HepG2 (cell line): ENCODE results near the gene CHST4. TPM values are rescaled to one million over a fixed set of nuclear protein-coding genes. Genes with fewer than 3 reads are reported as not detected.

Source experiments
- ARNT2 ChIP-seq: sonication (generic); formaldehyde crosslinking; IDR thresholded peaks from 2 replicates; pipeline ENCODE4 v1.8.0; 2022; ENCODE audit warnings: mild to moderate bottlenecking, low read depth, missing genetic modification reagents, moderate library complexity
- ERF ChIP-seq: IDR thresholded peaks from 2 replicates; pipeline ENCODE4 v1.6.1; 2018; ENCODE audit warnings: missing biosample characterization, missing genetic modification reagents
- HDAC1 ChIP-seq: sonication (generic); formaldehyde crosslinking; IDR thresholded peaks from 2 replicates; pipeline ENCODE4 v1.5.1; 2020; ENCODE audit warnings: mild to moderate bottlenecking, missing genetic modification reagents
- HNF1B ChIP-seq: sonication (generic); formaldehyde crosslinking; IDR thresholded peaks from 2 replicates; pipeline ENCODE4 v1.5.1; 2020; ENCODE audit warnings: mild to moderate bottlenecking, moderate library complexity, missing genetic modification reagents
- ISL2 ChIP-seq: sonication (generic); formaldehyde crosslinking; IDR thresholded peaks from 2 replicates; pipeline ENCODE4 v1.5.0; 2020; ENCODE audit warnings: missing genetic modification reagents
- KDM1A ChIP-seq: IDR thresholded peaks from 2 replicates; pipeline ENCODE4 v1.6.1; 2016; ENCODE audit warnings: missing compliant biosample characterization
- LCORL ChIP-seq, 2 experiments: fragments of 450-650 bp in 1 of 2; sonication (generic) in 1 of 2; formaldehyde crosslinking in 1 of 2; IDR thresholded peaks; 2 replicates each; pipeline versions ENCODE4 v1.5.0 to v1.6.1; 2017 to 2020; ENCODE audit warnings: antibody characterized with exemption in 1 of 2, missing genetic modification reagents in 1 of 2
- MED13 ChIP-seq: sonication (generic); formaldehyde crosslinking; IDR thresholded peaks from 2 replicates; pipeline ENCODE4 v1.5.0; 2020; ENCODE audit warnings: missing genetic modification reagents
- NRL ChIP-seq: sonication (generic); formaldehyde crosslinking; IDR thresholded peaks from 2 replicates; pipeline ENCODE4 v1.5.0; 2020; ENCODE audit warnings: missing genetic modification reagents, mild to moderate bottlenecking, moderate library complexity, borderline replicate concordance
- POLR2AphosphoS5 ChIP-seq: IDR thresholded peaks from 2 replicates; pipeline ENCODE4 v1.6.1; 2012; ENCODE audit warnings: low read depth, low read length
- RBM22 ChIP-seq: fragments of 200-400 bp; formaldehyde crosslinking; optimal IDR thresholded peaks from 2 replicates; pipeline ENCODE3; 2017; ENCODE audit warnings: mild to moderate bottlenecking, low read length, moderate library complexity
- SOX6 ChIP-seq, 2 experiments: fragments of 450-650 bp in 1 of 2; sonication (generic) in 1 of 2; formaldehyde crosslinking in 1 of 2; IDR thresholded peaks; 2 replicates each; pipeline versions ENCODE4 v1.4.0 to v1.6.1; 2017 to 2020; ENCODE audit warnings: antibody characterized with exemption in 1 of 2, mild to moderate bottlenecking in 1 of 2, missing genetic modification reagents in 1 of 2
- TEAD2 ChIP-seq: sonication (generic); formaldehyde crosslinking; IDR thresholded peaks from 2 replicates; pipeline ENCODE4 v1.9.0; 2021; ENCODE audit warnings: missing genetic modification reagents
- TOE1 ChIP-seq: sonication (generic); formaldehyde crosslinking; IDR thresholded peaks from 2 replicates; pipeline ENCODE4 v1.4.0; 2020; ENCODE audit warnings: mild to moderate bottlenecking, missing genetic modification reagents
- ZNF136 ChIP-seq: sonication (generic); formaldehyde crosslinking; IDR thresholded peaks from 2 replicates; pipeline ENCODE4 v1.8.1; 2022; ENCODE audit warnings: low read depth, mild to moderate bottlenecking, moderate library complexity, missing genetic modification reagents
- ZNF337 ChIP-seq: sonication (generic); formaldehyde crosslinking; IDR thresholded peaks from 2 replicates; pipeline ENCODE4 v1.5.1; 2020; ENCODE audit warnings: missing genetic modification reagents, low read depth, mild to moderate bottlenecking, borderline replicate concordance
- ZNF430 ChIP-seq: sonication (generic); formaldehyde crosslinking; IDR thresholded peaks from 2 replicates; pipeline ENCODE4 v1.9.0; 2021; ENCODE audit warnings: mild to moderate bottlenecking, missing genetic modification reagents
- ZNF484 ChIP-seq: sonication (generic); formaldehyde crosslinking; IDR thresholded peaks from 2 replicates; pipeline ENCODE4 v1.5.1; 2020; ENCODE audit warnings: mild to moderate bottlenecking, low read depth, missing genetic modification reagents, borderline replicate concordance
- ZNF615 ChIP-seq: sonication (generic); formaldehyde crosslinking; IDR thresholded peaks from 2 replicates; pipeline ENCODE4 v1.5.0; 2020; ENCODE audit warnings: mild to moderate bottlenecking, missing genetic modification reagents, borderline replicate concordance
- ZNF891 ChIP-seq: sonication (generic); formaldehyde crosslinking; IDR thresholded peaks from 2 replicates; pipeline ENCODE4 v1.5.0; 2020; ENCODE audit warnings: mild to moderate bottlenecking, missing genetic modification reagents
- polyA plus RNA-seq, 8 experiments: library from polyadenylated mRNA; depleted of rRNA in 3 of 8; stranded (reverse) in 7 of 8; unstranded in 1 of 8; fragments of >200 nt; fragmentation: Illumina TruSeq in 4 of 8; extraction: Trizol in 4 of 8; gene quantifications; 2 replicates each; pipeline versions ENCODE4 v1.2.1 to v1.2.3, GENCODE V29; 2011 to 2016; ENCODE audit warnings: low read depth in 4 of 8, missing spikeins in 1 of 8, mixed read lengths in 1 of 8; ENCODE audit not compliant: insufficient read depth in 1 of 8
- total RNA-seq, 5 experiments: library from RNA; depleted of rRNA; stranded (reverse); fragments of >200 nt; fragmentation: Illumina TruSeq; extraction: Trizol; gene quantifications; 2 replicates each; pipeline ENCODE4 v1.2.3, GENCODE V29; 2016; ENCODE audit warnings: low read depth in 1 of 5
- TF ChIP-seq, protein P1 (sequence below): sonication (generic); formaldehyde crosslinking; IDR thresholded peaks from 2 replicates; pipeline ENCODE4 v1.4.0; 2020; ENCODE audit warnings: missing genetic modification reagents, low read depth, mild to moderate bottlenecking, borderline replicate concordance
- TF ChIP-seq, protein P2 (sequence below): sonication (generic); formaldehyde crosslinking; conservative IDR thresholded peaks from 2 replicates; pipeline ENCODE4 v1.8.0; 2022; ENCODE audit warnings: missing genetic modification reagents

CHST4 gene
- total and polyA plus RNA-seq, 2 of the 13 experiments (the other 11 are each of a cell fraction or from before 2014, with no cell fraction given), result not detected

GRCh38 chr16:71572497-71573116, 46.4 kb downstream of the CHST4 start (continued):
- TF ChIP-seq ZNF430 (CRISPR knock-in tag) (peak; percentile 88; the same call in 1 of the 2 replicates), ISL2 (CRISPR knock-in tag) (peak; percentile 67; the same call in 1 of the 2 replicates), ZNF337 (CRISPR knock-in tag) (no peak), RBM22 (no peak), MED13 (CRISPR knock-in tag) (no peak; the same call in 1 of the 2 replicates), ZNF615 (no peak), POLR2AphosphoS5 (no peak; the same call in 1 of the 2 replicates), ARNT2 (CRISPR knock-in tag) (0 out of 2 replicates have a peak, but pooled peaks have one; percentile 33), SOX6 (IDR thresholded peaks at IDR 0.05) (no peak), SOX6 (CRISPR knock-in tag; IDR thresholded peaks at IDR 0.05) (peak; percentile 88), ERF (CRISPR knock-in tag) (0 out of 2 replicates have a peak, but pooled peaks have one; percentile 33), TEAD2 (CRISPR knock-in tag) (no peak), LCORL (IDR thresholded peaks at IDR 0.05) (no peak), LCORL (CRISPR knock-in tag; IDR thresholded peaks at IDR 0.05) (peak; percentile 19; the same call in 1 of the 2 replicates), ZNF484 (CRISPR knock-in tag) (no peak), ZNF891 (CRISPR knock-in tag) (no peak), HNF1B (peak; percentile 84), NRL (CRISPR knock-in tag) (no peak), TOE1 (CRISPR knock-in tag) (no peak), HDAC1 (peak; percentile 24; the same call in 1 of the 2 replicates), KDM1A (no peak), ZNF136 (CRISPR knock-in tag) (no peak)
- TF ChIP-seq, protein P1, sequence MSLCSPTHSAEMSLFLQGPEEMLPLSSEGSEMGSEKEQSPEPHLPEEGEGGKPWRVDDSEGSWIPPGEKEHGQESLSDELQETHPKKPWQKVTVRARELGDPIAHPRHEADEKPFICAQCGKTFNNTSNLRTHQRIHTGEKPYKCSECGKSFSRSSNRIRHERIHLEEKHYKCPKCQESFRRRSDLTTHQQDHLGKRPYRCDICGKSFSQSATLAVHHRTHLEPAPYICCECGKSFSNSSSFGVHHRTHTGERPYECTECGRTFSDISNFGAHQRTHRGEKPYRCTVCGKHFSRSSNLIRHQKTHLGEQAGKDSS (CRISPR knock-in tag), result no peak
- TF ChIP-seq, protein P2, sequence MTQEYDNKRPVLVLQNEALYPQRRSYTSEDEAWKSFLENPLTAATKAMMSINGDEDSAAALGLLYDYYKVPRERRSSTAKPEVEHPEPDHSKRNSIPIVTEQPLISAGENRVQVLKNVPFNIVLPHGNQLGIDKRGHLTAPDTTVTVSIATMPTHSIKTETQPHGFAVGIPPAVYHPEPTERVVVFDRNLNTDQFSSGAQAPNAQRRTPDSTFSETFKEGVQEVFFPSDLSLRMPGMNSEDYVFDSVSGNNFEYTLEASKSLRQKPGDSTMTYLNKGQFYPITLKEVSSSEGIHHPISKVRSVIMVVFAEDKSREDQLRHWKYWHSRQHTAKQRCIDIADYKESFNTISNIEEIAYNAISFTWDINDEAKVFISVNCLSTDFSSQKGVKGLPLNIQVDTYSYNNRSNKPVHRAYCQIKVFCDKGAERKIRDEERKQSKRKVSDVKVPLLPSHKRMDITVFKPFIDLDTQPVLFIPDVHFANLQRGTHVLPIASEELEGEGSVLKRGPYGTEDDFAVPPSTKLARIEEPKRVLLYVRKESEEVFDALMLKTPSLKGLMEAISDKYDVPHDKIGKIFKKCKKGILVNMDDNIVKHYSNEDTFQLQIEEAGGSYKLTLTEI (CRISPR knock-in tag), result no peak
